ENCODE measurements around the gene FCMR.
"Not testable (repeated sequence)": the region's sequence is repeated elsewhere in the genome, so short reads cannot be mapped to it uniquely, and the experiment has no call there.

FCMR gene

DNA sequence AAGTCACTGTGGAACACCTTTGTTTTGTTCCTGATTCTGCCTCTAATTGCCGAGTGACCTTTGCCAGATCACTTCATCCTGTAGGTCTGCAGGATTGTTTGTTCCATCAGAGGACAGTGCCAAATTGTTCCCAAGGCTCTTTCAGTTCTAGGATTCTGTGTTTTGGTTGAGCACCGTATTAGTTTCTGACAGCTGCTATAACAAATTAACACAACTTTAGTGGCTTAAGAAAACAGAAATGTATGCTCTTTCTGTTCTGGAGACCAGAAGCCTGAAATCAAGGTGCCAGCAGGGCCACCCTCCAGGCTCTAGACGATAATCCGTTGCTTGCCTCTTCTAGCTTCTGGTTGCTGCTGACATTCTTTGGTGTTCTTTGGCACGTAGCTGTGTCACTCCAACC, 27.9 kb upstream of the FCMR start:
- no peak for DNase-seq

DNA sequence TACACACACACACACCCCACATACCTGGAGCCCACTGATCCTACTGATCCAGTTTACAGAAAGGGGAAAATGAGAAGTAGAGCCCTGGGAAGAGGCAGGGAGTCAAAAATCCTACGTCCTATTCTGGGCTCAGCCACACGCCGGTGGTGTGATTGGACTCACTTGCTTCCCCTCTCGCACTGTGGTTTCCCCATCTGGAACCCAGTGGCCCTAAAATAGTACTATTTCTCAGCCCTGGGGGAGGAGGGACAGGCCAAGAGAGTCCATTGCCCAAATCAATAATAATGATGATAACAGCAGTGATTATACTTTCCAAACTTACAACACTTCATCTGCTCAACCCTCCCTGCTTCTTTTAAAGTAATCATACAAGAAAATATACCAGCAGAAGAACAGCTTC, 27.5 kb upstream of the FCMR start:
- no peak for DNase-seq

DNA sequence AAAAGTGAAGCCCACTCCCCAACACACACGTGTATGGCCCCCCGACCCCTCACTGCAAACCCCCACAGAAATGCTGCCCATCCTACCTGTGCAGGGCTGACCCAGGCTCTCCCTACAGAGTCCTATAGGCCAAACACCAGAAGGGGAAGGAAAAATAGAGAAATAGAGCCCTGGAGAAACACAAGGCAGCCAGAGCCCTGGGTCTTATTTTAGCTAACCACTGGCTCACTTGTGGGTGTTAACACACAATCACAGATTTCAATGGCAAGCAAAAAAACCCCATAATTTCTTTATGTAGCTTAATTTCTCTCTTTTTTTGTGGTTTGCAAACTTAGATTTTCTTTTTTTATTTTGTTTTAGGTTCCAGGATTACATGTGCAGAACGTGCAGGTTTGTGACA, 25.5 kb upstream of the FCMR start:
- DNase-seq, result no peak

DNA sequence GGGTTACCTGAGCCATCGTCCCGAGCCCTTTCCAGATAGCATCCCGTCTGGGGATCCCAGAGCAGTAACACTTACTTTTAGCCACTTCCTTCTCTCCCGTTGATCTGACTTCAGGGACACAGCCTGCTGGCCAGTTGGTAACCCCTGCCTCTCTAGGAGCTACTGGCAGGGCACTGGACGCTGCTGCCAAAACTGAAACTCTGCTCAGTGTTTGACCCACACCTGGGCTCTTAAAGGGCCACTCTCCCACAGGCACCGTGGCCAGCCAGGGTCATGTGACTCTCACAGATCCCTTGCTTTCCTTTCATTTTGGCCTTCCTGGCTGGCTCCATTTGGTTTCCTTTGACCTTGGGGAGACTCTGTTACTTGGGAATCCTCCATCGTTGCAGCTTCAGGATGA, 24.5 kb upstream of the FCMR start, which contains the start of gene PIGR:
Gene PIGR (minus strand): TSS at position 206 of the 400 bp plus-strand sequence. CDS start 5,935 bp downstream, outside the sequence.
- DNase-seq, result no peak

DNA sequence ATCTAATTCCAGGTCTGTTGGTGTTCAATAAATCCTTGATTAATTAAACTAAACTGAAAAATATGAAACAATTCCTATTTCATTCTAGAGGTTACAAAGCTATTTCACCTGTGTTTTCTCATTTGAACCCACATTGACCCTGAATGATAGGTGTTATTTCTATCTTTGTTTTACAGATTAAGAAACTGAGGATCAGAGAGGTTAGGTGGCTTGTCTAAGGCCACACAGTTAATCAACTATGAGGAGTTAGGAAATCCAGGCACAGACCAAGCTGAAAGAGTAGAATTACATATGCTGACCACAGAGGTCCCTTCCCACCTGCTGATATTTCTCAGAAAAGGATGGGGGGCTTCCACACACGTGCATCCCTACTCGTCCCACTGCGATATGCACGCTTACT, 24.0 kb upstream of the FCMR start:
- DNase-seq, result no peak

DNA sequence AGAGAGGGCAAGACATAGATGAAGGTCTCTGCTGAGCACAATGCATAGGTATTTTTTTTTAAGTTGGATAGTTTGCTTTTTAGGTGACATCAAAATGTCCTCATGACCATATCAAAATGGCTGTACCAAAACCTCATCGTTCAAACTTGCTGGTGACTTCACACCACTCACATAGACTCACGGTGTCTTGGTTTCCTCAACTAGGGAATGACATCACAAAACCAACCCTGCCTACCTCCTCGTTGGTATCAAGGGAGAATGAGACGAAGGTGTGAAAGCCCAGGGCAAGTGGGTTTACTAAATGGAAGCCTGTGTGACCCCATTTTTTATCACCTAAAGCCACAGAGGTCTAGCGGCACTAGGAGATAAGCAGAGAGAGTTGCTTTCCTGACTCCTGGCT, 23.0 kb upstream of the FCMR start:
- no peak for DNase-seq

DNA sequence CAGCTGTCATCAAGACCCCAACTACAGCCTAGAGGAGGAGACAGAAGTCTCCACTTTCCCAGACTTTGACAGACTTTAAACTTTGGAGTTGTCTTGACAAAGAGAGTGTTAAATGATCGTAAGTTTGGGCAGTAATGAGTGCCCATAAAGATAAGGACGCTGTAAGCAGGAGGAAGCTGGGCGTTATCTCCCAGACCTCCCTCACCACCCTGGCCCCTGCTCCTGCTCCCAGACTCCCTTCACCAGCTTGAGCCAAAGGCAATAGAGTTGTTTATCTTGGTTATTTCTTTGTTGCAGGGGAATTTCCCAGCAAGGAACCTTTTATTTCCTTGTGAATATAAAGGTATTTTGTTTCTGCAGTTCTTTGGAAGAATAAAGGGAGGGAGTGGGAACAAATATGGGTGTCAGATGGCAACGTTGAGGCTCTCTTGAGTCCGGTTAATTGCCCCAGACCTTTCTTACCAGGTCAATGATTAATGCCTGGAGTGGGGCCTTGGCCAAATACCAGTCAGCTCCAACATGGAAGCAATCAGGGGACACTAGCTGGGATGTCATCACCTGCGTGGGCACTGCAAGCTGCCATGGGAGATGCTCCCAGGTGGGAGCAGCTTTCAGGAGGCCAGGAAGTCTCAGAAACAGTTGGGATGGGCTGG, 20.2 kb upstream of the FCMR start:
- DNase-seq, result no peak

DNA sequence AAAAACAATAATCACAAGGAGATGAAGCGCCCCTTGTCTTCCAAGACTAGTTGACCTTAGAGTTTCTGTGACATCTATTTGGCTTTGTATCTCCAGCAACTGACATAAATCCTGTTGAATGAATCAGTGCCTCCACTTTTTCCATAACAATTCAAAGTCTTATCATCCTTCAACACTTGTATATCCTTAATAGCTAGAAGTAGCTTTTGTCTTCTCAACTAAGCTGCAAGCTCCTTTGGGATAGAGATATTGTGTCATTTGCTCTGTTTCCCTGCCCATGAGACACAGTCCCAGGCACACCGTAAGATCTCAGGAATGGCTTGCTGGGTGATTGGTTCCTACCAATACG, 18.8 kb upstream of the FCMR start:
- no peak for DNase-seq

DNA sequence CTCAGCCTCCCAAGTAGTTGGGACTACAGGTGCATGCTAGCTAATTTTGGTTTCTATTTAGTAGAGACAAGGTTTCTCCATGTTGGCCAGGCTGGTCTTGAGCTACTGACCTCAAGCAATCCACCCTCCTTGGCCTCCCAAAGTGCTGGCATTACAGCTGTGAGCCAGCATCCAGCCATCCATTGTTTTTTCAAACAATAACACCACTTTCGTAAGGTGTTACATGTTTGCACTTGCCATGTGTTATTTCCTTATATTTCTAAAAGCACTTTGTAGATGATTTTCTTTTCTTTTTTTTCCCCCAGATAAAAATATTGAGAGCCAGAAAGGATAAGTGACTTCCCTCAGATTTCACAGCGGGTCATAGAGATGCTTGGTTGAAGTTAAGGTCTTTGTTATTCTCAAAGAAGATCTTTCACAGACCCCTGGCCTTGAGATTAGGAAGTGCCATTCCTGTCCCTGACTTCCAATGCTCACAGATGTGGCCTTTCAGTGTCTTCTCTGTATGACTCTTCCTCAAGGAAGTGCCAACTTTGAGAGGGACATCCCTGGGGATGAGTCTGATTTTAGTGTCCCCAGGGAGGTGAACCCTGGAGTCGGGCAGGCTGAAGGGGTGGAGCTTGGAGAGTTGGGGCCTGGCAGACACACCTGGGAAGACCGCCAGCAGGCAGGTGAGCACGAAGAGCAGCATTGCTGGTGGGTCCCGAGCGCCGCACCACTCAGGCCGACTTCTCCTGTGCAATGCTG, 18.3 kb upstream of the FCMR start:
- no peak for DNase-seq

DNA sequence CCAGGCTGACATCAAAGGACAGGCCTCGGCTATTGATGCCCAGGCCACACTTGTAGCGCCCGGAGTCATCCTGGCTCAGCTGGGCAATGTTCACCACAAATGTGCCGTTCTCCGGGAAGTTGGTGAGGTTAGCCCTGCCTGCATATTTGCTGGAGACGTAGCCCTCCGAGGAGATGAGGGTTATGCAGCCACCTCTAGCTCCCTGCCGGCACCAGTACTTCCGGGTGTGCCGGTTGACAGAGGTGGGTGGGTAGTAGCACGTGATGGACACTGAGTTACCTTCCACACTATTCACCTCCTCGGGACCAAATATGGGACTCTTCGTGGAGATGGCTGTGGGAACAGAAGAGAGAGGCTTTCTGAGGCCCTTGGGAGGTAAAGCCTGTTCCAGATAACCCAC, 17.4 kb upstream of the FCMR start:
- DNase-seq, result no peak

DNA sequence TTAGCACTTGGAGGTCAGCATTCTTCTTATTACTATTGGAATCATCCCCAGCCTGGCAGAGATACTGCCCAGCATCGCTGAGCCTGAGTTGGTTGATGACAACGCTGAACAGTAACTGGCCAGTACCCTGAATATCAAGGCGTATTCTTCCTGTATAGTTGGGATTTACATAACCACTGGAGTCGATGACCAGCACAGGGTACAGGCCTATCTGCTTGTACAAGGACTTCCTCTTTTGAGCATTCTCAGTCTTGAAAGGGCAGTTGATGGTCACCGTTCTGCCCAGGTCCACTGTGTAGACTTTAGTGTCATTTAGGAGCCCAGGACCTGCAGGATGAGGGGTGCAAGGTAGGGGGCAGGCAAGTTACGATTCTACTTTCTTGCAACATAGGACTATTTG, 15.7 kb upstream of the FCMR start:
- DNase-seq, result no peak

DNA sequence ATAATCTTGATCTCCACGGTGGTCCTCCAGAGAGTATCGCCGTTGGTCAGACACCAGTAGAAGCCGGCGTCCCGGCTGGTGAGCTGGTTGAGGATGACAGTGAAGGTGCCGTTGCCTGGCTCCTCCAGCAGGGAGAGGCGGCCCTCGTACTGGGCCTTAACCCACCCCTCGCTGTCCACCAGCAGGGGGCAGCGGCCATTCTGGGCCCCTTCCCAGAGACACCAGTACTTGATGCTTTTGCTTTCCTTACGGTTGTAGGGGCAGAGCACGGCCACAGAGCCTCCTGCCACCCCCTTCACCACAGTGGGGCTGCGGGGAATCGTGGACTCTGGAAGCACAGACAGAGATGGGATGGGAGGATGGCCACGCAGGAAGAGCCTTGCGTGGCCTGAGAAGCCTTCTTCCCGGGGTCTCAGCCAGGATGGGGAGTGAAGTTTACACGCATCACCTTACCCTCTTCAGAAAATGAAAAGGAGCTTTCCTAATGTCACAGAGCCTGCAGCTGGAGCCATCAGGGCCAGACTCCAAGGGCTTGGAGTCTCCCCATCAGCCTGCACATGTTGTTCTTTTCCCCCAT, 13.8 kb upstream of the FCMR start:
- peak; percentile 76 for DNase-seq

DNA sequence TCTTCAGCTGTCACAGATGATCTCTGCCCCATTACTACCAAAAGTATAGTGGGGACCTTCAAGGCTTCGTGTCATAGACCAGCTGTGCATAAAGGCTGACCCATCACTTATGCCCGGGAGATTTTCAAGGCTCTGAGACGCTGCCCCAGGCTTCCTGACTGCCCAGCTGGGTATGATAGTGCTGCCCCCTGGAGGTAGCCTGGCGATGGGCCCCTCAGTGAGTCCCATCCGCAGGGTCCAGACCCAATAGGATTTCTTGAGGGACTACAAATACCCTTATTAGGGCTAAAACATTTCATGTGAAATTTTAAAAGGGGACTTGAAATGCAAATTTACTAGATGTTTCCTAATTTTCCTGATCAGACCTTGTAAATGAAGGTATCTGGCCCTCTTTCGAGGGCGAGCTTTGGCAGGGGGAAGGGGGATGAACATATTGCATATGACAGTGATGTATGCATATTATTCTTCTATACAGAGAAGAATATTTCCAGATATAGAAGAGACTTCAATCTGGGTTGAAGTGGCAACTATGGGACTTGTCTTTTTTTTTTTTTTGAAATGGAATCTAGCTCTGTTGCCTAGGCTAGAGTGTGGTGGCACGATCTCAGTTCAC, 11.7 kb upstream of the FCMR start:
- DNase-seq, result peak; percentile 89

DNA sequence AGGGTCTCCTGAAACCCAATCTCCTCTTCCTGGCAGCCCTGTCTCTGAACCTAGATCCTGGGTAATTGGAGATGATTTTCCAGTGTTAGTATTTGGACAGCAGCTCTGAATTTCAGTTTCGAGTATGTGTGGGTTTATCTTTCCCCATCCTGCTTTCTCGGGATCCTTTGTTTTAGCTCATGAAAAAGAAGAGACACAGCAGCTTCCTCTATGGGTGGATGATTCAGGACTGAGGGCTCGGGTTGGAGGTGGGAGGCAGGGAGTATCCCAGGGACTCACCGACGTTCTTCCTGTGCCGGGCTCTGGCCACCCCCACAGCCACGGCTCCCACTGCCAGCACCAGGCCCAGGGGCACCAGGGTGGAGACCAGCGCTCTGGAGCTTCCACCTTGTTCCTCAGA, 10.4 kb upstream of the FCMR start:
- DNase-seq, result no peak

DNA sequence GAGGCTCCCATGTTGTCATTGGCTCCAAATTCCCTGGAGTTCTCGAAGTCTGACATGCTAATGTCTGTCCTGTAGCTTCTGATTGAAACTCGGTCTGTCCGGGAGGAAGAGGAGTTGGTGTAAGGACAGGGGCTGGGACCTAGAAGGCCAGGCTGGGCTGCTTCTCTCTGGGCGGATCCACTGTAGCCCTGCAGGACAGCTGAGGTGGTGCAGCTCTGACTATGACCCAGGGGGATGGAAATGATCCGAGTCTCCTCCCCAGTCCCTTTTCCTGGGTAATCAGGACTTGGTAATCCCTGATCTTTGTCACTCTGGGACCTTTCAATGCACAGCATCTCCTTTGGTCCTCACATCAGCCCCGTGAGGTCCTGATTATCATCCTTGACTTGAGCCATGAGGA, 10.0 kb upstream of the FCMR start:
- no peak for DNase-seq

DNA sequence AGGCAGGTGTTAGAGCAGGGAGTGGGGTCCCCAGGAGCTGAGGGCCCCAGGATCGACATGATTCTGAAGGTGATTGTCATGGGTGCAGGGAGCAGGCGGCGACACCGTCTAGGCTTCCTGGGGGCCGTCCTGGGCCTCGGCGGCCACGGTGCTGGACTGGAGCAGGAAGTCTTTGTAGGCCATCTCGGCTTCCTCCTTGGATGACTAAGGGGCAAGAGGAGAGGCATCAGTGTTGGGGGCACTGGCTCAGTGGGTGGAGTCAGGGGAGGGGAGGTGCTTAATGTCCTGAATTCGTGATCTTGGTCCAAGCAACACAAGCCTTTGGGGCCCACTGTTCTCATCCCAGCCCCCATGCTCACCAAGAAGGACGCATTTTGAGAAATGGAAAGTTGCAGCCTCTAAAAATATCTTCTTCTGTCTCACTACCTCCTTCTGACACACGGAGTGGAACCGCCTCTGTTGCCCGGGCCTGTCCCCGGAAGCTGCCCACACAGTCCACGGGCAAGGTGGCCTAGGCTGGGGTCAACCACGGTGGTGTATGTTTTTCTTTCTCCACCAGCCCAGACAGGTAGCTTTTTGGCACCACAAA, 8.6 kb upstream of the FCMR start:
- DNase-seq, result peak; percentile 72

DNA sequence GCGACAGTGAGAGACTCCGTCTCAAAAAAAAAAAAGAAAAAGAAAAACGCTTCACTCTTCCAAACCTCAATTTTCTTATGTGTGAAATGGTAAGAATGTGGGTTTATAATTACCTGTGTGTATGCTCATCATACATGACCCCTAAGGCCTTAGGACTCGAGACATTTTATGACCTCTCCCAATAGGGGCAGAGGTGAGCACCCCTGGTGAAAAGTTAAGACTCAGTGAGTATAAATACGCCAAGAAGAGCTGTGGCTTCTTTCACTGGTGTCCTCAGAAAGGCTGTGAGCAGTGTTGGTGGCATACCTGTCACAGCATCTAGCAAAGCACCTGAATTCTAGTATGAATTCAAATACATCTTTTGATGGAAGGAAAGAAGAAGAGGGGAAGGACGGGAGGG, 7.8 kb upstream of the FCMR start:
- no peak for DNase-seq

DNA sequence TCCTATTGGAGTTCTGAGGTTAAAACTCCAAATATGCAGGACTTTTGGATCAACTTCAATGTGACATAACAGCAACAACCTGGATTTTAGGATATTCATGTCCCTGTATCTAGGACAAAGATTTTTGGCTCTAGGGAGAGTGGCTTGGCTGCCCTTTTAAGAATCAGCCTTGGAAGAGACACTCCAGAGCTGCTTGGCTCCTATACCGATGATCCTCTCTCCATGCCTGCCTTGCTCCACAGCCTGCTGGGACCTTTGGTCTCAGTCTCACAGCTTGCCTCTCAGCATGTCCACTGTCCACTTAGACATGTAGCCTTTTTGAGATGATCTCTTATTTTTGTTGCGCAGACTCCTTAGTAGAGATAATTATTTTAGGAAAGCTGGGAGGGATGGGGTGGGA, 4.5 kb upstream of the FCMR start:
- DNase-seq, result no peak

DNA sequence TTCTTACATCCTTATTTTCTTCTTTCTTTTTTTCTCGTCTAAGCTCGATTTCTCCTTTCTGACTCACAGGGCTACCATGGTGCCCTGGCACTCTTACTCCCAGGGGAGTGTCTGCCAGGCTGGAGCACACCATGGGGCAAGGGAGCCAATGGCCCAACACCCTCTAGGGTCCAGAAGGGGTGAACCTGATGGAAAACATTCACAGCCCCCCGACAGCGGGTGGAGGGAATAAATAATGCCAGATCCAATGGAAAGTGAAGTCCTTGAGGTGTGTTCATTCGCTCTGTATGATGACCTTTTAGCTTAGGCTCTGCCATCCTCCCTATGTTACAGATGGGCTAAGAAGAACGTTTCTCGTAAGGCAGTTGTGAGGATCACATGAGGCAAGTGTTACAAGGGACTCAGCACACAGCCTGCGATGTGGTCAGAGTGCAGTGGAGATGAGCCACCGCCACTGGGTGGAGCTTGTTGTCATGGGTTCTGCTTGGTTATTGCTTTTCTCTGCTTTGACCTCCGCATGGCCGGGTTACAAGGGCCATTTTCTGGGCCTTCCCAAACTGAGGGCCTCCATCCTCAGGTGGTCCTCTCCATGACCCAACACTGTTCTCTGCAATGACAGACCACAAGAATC, 3.5 kb upstream of the FCMR start:
- peak; percentile 78 for DNase-seq

DNA sequence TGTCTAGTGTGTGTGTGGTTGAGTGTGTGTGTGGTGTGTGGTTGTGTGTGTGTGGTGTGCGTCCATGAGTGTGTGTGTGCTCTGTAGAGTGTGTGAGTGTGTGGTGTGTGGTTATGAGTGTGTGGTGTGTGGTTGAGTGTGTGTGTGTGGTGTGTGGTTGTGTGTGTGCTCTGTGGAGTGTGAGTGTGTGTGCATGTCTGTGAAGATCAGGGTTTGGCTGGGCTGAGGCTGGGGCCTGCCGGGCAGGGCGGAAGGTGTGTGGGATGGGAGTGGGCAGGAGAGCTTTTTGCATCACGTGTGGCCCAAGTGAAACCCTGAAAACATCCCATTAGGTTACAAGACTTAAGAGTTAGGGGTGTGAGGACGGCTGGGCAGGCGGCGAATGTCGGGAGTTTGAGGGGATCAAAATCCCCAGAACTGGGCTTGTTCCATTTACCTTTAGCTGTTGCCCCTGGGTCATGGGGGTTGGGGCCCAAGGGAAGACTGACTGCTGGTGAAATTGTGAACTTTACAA, 2.9 kb upstream of the FCMR start:
- no peak for DNase-seq

DNA sequence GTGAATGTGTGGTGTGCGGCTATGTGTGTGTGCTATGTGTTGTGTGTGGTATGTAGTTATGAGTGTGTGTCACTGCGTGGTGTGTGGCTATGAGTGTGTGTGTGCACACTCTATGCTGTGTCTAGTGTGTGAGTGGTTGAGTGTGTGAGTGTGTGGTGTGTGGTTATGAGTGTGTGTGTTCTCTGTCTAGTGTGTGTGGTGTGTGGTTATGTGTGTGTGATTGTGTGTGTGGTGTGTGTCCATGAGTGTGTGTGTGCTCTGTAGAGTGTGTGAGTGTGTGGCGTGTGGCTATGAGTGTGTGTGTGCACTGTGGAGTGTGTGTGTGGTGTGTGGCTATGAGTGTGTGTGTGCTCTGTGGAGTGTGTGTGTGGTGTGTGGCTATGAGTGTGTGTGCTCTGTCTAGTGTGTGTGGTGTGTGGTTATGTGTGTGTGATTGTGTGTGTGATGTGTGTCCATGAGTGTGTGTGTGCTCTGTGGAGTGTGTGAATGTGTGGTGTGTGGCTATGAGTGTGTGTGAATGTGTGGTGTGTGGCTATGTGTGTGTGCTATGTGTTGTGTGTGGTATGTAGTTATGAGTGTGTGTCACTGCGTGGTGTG, 2.3 kb upstream of the FCMR start:
- DNase-seq, result not testable (repeated sequence)

Measured in activated effector memory CD4-positive, alpha-beta T cell treated with anti-CD3 and anti-CD28 coated beads, Interleukin-2, amount 50 U/mL, for 16 hours (primary cell).